HS-5 (cell line): Measurements from ENCODE around the gene BBS9.

Experiments
- DNase-seq: peaks from one replicate; pipeline ENCODE4 v3.0.0-alpha.2; 2012; ENCODE audit warnings: low read depth

Gene BBS9

DNA sequence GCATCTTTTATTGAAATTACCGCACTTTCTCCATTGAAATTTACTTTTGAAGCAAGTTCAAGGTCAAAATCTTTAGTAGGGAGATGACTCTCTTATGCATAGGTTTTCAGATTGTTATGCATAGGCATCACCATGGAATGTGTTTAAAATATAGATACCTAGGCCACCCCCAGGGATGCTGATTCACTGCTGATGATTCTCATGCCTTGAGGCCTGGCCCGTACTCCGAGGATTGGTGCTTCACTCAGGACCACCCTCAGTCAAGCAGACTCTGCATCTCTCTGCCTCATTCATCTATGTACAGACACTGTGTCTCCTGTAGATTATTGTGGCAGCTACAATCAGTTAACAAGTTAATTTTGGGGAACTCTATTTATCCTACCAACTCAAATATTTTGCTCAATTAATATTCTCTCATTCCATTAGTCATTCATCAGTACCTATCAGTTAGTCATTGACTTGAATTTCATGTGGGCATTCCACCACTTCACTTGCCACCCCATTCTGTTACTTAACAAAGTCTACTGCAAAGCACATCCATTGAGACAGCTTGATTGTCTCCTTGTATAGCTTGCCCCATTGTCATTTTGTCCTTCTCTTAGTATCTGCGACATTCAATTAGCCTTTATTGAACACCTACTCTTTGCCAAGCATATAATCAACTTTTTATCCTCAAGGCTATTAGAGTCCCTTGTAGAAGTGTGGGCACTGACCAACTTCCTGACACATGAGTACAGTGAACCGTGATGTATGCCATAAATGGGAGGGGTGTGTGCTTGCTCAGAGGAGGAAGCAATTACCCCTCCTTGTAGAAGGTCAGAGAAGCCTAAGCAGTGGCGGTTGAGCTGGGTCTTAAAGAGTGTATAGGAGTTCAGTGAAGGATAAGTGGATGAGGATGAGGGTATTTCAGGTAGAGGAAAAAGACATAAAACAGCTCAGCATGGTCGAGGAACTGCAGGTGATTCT, 520.4 kb downstream of the BBS9 start:
- DNase-seq, result no peak

DNA sequence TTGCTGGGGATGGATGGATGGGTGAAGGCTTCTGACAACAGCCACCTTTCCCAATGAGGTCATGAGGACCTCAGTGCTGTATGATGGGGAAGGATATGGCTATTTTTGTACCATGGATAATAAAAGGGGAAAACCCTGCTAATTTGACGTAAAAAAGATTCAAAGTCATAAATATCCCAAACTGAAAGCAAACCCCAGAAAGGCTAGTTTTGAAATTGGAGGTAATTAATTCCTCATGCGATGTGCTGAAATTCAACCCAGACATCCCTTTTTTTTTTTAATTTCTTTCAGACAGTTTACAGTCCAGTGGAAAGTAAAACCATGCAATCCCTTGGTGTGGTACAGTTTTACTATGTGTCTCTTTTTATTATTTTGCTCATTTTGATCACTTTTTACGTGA, 521.5 kb downstream of the BBS9 start:
- DNase-seq, result no peak

DNA sequence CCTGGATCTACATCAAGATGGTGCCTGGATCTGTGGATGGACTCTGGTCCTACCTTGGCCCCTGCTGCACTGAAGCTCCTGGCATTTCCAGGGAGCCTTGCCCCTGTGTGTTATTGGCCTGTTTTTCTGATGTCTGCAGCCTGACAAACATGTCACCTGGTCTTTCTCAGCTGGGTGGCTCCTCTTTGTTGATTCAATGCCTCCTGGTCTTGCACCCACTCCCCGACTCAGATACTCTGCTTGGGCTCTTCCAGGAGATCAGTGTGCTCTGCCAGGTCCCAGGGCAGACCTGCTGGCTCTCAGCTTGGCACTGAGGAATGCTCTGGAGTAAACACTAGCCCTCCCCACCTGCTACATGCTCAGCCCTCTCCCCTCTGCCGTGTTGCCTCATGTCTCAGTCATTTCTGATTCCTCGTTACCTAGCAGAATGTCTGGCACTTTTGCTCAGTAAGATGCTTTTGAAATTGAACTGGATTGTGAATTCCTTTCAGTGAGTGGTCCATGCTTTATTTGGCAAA, 522.7 kb downstream of the BBS9 start:
- no peak for DNase-seq

DNA sequence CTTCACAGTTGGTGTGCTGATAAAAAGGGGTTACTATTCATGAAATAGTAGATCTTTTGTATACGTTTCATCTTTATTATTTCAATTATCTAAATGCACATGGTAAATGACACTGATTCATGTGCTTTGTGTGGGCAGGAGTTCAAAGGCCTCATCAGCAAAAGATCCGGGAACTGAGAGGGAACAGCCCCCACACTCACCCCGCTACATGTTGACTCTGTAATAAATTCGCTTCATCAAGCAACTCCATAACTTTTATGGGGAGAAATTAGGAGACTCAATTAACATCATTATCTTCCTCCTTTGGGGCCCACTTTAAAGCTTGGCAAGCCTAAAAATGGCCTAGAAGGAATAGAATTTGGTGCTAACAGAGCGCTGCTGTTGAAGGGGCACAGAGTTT, 525.3 kb downstream of the BBS9 start:
- DNase-seq, result no peak
